Ovary (tissue), 9 donors: Measurements from ENCODE around the gene UQCC2. TPM values are rescaled to one million over a fixed set of nuclear protein-coding genes. Genes with fewer than 3 reads are reported as not detected.

ENCODE experiments used
- DNase-seq, 5 donors: peaks; one replicate each; pipeline ENCODE4 v3.0.0-alpha.2; 2019 to 2020
- H3K27ac ChIP-seq, 2 donors: fragments of 200-600 bp; one replicate each; pipeline versions ENCODE4 v1.5.1 to v1.8.0; 2019 to 2022
- H3K27me3 ChIP-seq: fragments of 200-600 bp; one replicate; pipeline ENCODE4 v1.8.0; 2022
- H3K36me3 ChIP-seq: fragments of 200-600 bp; sonication (generic); one replicate; pipeline ENCODE4 v1.5.1; 2019
- H3K4me1 ChIP-seq: one replicate; pipeline ENCODE4 v1.8.1; 2013; ENCODE audit warnings: mild to moderate bottlenecking, moderate library complexity; ENCODE audit not compliant: insufficient read depth
- H3K4me3 ChIP-seq: fragments of 200-600 bp; sonication (generic); one replicate; pipeline ENCODE4 v1.5.1; 2017
- H3K9me3 ChIP-seq, 2 donors: fragments of 200-600 bp in 1 of 2; sonication (generic) in 1 of 2; one replicate each; pipeline versions ENCODE4 v1.5.1 to v1.8.1; 2013 to 2019; ENCODE audit warnings: mild to moderate bottlenecking in 1 of 2, moderate library complexity in 1 of 2
- EP300 ChIP-seq: sonication (generic); formaldehyde crosslinking; IDR thresholded peaks from one replicate; pipeline ENCODE4 v1.6.1; 2017; ENCODE audit warnings: antibody characterized with exemption
- POLR2A ChIP-seq: fragments of 450-650 bp; IDR thresholded peaks from one replicate; pipeline ENCODE4 v1.6.1; 2017; ENCODE audit warnings: antibody characterized with exemption, mild to moderate bottlenecking, moderate library complexity
- WGBS, 3 donors: extraction: QIAGEN DNeasy Blood & Tissue Kit in 1 of 3; methylation state at CpG; one replicate each; pipeline versions ENCODE4 v1.1.5 to v1.1.7; 2013 to 2017; 5-methylcytosine and 5-hydroxymethylcytosine counted together
- intact Hi-C, 4 donors: fragments of 100-400 bp; cut with DNase I; formaldehyde crosslinking; loops; one replicate each; pipeline versions ENCODE4 v1.11.0 to v1.15.1; 2022 to 2023
- polyA plus RNA-seq, 2 donors: library from polyadenylated mRNA; stranded (reverse); fragments of 200-250 nt in 1 of 2; fragments of 350-450 nt in 1 of 2; fragmentation: Illumina TruSeq in 1 of 2; extraction: RNeasy Lipid Tissue Mini Kit (QIAGEN cat#74804) in 1 of 2; gene quantifications; one replicate each; pipeline ENCODE4 v1.2.3, GENCODE V29; 2013 to 2014
- total RNA-seq, 7 donors: library from RNA; depleted of rRNA in 2 of 7; stranded (reverse); fragments of >200 nt in 2 of 7; fragmentation: NEBNext Ultra II Directional in 3 of 7; extraction: Animal tissue kit (Norgen Biotek cat#: 25700) in 3 of 7; gene quantifications; one replicate each; pipeline versions ENCODE4 v1.1.0 to v1.2.4, GENCODE V29; 2016 to 2023
- TF ChIP-seq, protein P1 (sequence below), 3 donors: fragments of 450-650 bp in 2 of 3; fragments of 200-600 bp in 1 of 3; IDR thresholded peaks; one replicate each; pipeline versions ENCODE4 v1.5.1 to v1.8.0; 2016 to 2022; ENCODE audit warnings: antibody characterized with exemption in 3 of 3, mild to moderate bottlenecking in 1 of 3
- donor health status: DM: no; HTN: no; CAD: no; lungs with moderate emphysema.
- donor health status: DM: no; HTN: no; CAD: no.
- donor health status: Bipolar disorder and iron deficiency.
- donor health status: DM: yes; HTN: yes; CAD: no.
- donor health status: DM: no; HTN: no; CAD: no.
- donor health status: DM: yes; HTN: yes; CAD: no.

Gene UQCC2
- total and polyA plus RNA-seq, 9 donors: 9.1 to 65.2 (median 38.0) TPM

DNA sequence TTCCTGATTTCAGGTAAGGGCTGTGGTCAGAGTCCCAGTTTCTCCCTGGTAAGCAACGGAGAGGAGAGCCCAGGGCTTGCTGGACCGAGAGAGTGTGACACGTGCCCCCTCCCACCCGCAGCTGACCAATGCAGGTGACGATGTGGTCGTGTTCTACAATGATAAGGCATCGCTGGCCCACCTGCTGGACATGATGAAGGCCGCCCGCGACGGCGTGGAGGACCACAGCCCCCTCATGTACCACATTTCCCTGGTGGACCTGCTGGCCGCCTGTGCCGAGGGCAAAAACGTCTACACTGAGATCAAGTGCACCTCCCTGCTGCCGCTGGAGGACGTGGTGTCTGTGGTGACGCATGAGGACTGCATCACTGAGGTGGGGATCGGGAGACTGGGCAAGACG lies 31.7 kb downstream of the UQCC2 start:
- no peaks in the 10 kb centered on the region for H3K27me3 ChIP-seq
- H3K27ac ChIP-seq: no peak overlapping the region
- H3K36me3 ChIP-seq: no peaks in the 10 kb centered on the region
- H3K4me3 ChIP-seq: no peak overlapping the region
- H3K9me3 ChIP-seq: no peaks in the 10 kb centered on the region
- intact Hi-C loops: no loop called here
- no peak for DNase-seq
- TF ChIP-seq POLR2A (no peak), EP300 (no peak)
- TF ChIP-seq, protein P1, sequence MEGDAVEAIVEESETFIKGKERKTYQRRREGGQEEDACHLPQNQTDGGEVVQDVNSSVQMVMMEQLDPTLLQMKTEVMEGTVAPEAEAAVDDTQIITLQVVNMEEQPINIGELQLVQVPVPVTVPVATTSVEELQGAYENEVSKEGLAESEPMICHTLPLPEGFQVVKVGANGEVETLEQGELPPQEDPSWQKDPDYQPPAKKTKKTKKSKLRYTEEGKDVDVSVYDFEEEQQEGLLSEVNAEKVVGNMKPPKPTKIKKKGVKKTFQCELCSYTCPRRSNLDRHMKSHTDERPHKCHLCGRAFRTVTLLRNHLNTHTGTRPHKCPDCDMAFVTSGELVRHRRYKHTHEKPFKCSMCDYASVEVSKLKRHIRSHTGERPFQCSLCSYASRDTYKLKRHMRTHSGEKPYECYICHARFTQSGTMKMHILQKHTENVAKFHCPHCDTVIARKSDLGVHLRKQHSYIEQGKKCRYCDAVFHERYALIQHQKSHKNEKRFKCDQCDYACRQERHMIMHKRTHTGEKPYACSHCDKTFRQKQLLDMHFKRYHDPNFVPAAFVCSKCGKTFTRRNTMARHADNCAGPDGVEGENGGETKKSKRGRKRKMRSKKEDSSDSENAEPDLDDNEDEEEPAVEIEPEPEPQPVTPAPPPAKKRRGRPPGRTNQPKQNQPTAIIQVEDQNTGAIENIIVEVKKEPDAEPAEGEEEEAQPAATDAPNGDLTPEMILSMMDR (IDR thresholded peaks at IDR 0.05): no peak
- peaks cover 10% of the 10 kb centered on the region for H3K4me1 ChIP-seq
- 89 to 90% (median 89%) methylated on average over 19 to 20 of the region's 20 CpGs for WGBS, 3 donors

GRCh38 chr6:33678932-33679490 lies 32.5 kb downstream of the UQCC2 start:
- no peak overlapping the region for H3K4me3 ChIP-seq
- no peaks in the 10 kb centered on the region for H3K9me3 ChIP-seq
- H3K4me1 ChIP-seq: peaks cover 10% of the 10 kb centered on the region
- H3K36me3 ChIP-seq: no peaks in the 10 kb centered on the region
- no peaks in the 10 kb centered on the region for H3K27me3 ChIP-seq
- DNase-seq: no peak
- TF ChIP-seq POLR2A: no peak
- no peak for TF ChIP-seq EP300
- TF ChIP-seq, protein P1 (IDR thresholded peaks at IDR 0.05): no peak
- intact Hi-C loops: no loop called here
- WGBS, 3 donors: 69 to 76% (median 72%) methylated on average over 12 of the region's 12 CpGs
- no peak overlapping the region for H3K27ac ChIP-seq

DNA sequence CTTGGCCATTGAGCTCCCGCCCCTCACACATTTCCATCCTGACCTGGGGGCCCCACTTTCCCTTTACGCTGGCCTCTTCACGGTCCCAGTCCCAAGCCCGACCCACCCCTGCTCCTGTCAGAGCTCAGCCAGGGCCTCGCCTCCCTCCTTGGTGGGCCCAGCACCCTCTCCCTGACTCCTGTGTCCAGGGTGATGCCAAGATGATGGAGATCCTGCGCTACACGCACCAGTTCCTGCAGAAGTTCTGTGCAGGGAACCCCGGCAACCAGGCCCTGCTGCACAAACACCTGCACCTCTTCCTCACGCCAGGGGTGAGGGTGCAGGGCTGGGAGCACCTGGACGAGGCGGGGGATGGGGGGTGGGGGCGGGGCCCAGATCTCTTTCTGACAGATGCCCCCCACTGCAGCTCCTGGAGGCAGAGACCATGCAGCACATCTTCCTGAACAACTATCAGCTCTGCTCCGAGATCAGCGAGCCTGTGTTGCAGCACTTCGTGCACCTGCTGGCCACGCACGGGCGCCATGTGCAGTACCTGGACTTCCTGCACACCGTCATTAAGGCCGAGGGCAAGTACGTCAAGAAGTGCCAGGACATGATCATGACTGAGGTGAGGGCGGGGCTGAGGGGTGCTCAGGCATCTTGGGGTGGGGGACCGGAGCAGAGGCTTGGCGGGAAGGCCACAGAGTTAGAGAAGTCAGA lies 33.1 kb downstream of the UQCC2 start:
- Histone ChIP-seq H3K36me3 (no peaks in the 10 kb centered on the region), H3K4me3 (no peak overlapping the region), H3K9me3 (no peaks in the 10 kb centered on the region), H3K27ac (no peak overlapping the region), H3K27me3 (no peaks in the 10 kb centered on the region), H3K4me1 (peaks cover 5% of the 10 kb centered on the region)
- TF ChIP-seq, protein P1 (IDR thresholded peaks at IDR 0.05): no peak
- no peak for TF ChIP-seq POLR2A
- no peak for TF ChIP-seq EP300
- intact Hi-C loops: no loop called here
- no peak for DNase-seq
- WGBS, 3 donors: 90 to 93% (median 92%) methylated on average over 24 of the region's 24 CpGs

- intact Hi-C loops: no loop called here
- no peak overlapping the region for H3K27ac ChIP-seq
- DNase-seq: no peak
- H3K27me3 ChIP-seq: no peaks in the 10 kb centered on the region
- no peaks in the 10 kb centered on the region for H3K4me1 ChIP-seq
- H3K36me3 ChIP-seq: no peaks in the 10 kb centered on the region
- H3K4me3 ChIP-seq: no peak overlapping the region
- WGBS, 3 donors: 84 to 89% (median 89%) methylated on average over 2 of the region's 2 CpGs
- TF ChIP-seq, protein P1 (IDR thresholded peaks at IDR 0.05): no peak
- no peak for TF ChIP-seq EP300
- H3K9me3 ChIP-seq: no peaks in the 10 kb centered on the region
Observed at GRCh38 chr6:33677689-33678088, 33.8 kb downstream of the UQCC2 start.
